ENCODE measurements around the gene JMY.

Gene JMY, protein sequence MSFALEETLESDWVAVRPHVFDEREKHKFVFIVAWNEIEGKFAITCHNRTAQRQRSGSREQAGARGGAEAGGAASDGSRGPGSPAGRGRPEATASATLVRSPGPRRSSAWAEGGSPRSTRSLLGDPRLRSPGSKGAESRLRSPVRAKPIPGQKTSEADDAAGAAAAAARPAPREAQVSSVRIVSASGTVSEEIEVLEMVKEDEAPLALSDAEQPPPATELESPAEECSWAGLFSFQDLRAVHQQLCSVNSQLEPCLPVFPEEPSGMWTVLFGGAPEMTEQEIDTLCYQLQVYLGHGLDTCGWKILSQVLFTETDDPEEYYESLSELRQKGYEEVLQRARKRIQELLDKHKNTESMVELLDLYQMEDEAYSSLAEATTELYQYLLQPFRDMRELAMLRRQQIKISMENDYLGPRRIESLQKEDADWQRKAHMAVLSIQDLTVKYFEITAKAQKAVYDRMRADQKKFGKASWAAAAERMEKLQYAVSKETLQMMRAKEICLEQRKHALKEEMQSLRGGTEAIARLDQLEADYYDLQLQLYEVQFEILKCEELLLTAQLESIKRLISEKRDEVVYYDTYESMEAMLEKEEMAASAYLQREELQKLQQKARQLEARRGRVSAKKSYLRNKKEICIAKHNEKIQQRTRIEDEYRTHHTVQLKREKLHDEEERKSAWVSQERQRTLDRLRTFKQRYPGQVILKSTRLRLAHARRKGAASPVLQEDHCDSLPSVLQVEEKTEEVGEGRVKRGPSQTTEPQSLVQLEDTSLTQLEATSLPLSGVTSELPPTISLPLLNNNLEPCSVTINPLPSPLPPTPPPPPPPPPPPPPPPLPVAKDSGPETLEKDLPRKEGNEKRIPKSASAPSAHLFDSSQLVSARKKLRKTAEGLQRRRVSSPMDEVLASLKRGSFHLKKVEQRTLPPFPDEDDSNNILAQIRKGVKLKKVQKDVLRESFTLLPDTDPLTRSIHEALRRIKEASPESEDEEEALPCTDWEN

DNA sequence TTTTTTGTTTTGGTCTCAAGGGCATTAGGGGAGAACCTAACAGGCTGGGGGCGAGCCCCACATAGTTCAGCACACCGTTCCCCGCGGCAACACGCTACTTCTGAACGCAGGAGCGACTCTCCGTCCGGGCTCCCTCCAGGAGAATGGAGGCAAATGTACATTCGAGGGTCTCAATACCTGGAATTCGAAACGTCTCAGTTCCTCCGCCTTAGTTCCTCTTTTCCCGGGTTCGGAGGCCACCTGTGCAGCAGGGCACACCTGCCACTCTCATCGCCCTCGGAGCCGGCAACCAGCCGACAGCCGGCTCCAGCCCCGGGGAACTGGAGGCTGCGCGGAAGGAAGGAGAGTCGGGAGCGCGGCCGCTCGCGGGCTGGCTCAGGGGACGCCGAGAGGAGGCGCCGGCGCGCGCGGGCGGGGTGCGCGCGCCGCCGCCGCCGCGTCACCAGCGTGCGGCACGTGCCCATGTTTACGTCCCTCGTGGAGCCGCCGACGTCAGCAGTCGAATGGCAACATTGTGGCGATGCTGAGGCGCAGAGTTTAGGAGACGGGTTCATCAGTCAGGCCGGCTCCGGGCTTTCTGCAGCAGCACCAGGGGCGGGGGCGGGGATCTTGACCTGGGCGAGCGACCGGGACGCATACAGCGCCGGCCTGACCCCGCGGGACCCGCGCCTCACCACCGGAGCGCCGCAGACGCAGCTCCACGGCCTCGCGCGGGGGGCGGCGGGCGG, at the start of gene JMY:
Gene JMY, plus strand, starts transcription at position 498 of the 728 bp plus-strand sequence. CDS start 520 bp downstream, outside the sequence.
- DNase-seq = peak; percentile 88

DNA sequence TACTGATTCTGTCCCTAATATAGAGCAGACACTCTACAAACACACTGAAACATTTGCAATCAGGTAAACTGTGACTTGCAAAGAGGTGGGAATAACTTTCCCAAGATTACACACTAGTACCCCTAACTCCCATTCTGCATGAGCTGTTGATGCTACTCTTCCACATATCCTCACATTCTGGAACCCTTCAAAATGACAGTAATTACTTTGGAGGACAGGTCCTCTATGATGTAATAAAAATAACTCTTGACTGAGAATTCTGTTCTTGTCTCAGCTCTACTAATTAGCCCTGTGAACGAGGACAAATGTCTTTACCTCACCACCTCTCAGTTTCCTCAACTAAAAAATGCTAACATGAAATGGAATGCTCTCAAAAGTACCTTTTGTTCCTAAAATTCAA, 49.5 kb upstream of the JMY start:
- DNase-seq = no peak

GRCh38 chr5:79189439-79190234, 46.3 kb upstream of the JMY start:
- no peak for DNase-seq

- no peak for DNase-seq
Measured at GRCh38 chr5:79190235-79190529, 45.7 kb upstream of the JMY start.

- no peak for DNase-seq
Measured at GRCh38 chr5:79191457-79191856, 44.5 kb upstream of the JMY start.

DNA sequence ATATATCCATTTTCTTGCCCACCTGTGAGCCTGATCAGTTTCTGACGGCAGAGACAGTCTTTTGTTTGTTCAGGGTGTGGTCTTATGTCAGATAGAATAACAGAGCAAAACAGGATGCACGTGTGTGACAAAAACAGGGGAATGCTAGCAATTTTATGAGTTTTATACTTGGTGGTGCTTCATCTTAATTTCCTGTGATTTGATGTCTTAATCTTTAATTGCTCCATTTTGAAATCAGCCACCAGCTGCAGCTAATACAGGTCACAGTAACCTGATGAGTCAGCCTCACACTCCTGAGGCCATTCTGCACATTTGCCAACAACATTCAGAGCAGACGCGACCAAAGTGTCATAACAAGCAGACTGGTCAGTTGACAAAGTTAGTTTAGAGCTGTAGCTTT, 42.3 kb upstream of the JMY start:
- DNase-seq = no peak

DNA sequence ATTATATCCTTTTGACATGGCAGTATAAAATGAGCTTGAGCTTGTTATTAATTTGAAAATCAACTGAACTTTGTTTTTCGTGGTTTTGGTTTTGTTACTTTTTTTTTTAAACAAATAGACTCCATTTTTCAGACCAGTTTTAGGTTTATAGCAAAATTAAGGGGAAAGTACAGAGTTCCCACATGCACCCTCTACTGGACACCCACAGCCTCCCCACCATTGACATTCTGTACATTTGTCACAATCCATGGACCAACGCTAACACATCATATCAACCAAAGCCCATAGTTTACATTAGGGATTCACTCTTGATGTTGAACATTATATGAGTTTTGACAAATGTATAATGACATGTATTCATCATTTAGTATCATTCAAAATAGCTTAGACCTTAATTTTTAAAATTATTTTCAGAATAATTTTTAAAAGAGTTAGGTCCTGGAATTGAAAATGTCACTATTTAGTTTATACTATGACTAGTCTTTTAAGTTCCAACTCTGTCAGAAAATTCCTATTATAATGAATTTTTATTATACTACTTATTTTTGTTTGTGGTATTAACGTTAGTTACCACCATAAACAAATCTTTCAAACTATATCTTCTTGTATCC, 35.3 kb upstream of the JMY start:
- DNase-seq = no peak

- DNase-seq = no peak
Measured at GRCh38 chr5:79201206-79201605, 34.7 kb upstream of the JMY start.

DNA sequence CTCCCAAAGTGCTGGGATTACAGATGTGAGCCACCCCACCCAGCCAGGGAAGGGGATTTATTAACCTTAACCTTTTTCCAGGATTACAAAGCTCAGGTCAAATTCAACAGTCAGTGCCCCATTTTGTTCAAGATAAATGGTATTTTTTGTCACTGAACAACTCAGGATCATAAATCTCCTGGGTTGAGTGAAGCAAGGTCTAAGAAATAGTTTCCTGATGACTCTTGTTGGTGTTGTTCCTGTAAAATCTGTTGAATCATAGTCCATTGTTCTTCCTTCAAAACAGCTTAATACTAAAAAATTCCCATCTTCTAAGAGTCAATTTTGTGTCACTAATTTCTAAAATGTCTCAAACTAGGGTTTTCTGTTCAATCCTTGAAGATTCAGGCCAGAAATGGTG, 33.9 kb upstream of the JMY start:
- no peak for DNase-seq

GRCh38 chr5:79205965-79206364, 30.0 kb upstream of the JMY start:
- no peak for DNase-seq

DNA sequence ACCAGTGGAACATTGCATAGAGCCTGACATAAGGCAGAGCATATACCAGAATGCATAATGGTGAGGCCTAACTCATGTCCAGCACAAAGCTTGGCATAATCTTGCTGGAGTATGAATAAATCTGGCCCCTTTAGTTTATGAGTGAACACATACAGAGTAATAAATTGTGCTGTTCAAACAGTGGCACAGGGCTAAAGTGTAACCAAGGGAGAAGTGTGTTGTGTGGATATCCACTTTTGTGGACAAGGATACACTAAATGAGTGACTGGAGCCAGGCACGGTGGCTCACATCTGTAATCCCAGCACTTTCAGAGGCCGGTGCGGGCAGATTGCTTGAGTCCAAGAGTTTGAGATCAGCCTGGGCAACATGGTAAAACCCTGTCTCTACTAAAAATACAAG, 29.4 kb upstream of the JMY start:
- DNase-seq = no peak

DNA sequence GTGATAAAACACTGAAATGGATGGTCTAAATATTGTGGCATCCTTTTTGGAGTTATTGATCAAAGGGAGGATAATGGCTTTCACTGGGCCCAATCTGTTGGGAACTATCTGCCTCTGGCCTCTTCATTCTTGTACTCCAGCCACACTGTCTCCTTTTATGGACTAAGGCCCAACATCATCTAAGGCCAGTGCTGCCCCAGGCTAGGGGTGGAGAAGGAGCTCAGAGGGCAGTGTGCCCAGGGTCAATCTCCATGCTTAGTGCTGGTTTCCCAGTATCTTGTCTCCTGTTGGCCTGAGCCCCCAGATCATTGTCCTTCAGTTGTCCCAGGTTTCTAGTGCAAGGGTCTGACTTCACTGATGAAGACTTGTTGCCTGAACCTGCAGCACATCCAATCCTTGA, 26.4 kb upstream of the JMY start:
- no peak for DNase-seq

DNA sequence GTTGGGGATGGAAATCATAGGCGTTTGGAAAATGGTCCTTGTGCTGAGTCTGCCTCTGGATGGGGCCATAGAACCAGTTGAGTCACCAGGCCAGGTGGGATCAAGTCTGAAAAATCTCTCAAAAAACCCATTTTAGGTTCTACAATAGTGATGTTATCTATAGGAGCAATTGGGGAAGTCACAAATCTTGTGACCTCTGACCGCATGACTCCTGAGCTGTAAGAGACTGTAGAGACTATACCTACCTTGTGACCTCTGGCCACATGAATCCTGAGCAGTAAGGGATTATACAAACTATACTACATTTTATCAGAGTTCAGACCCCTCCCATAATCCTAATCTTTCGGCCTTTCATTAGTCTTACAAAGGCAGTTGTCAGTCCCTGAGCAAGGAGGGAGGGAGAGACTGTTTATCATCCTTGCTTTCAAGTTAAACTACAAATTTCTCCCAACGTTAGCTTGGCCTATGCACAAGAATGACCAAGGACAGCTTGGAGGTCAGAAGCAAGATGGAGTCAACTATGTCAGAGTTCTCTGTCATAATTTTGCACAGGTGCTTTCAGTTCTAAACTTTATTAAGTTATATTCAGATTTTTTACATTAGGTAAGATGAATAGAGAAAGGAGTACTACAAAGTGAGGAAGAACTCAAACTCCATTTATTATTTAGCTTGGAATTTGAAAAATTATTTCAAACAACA, 11.5 kb upstream of the JMY start:
- DNase-seq = no peak

DNA sequence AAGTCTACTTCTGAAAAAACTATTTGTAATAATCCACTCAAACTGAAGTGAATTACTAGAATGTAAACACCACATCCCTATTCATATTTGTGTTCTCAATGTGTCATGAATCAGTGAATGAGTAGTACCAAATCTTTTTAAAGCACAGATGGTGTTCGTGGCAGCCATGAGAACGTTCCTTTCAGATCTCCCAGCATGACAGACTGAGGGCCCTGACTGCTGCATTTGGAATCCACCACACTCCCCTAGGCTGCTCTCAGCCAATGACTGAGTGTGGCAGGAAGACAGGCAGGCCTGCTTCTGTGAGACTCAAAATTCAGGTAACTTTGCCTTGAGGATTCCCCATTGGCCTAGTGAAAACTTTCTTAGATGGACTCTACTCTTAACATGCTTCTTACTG, 10.9 kb upstream of the JMY start:
- DNase-seq = no peak

GRCh38 chr5:79225441-79225840, 10.5 kb upstream of the JMY start:
- DNase-seq = no peak

- no peak for DNase-seq
Measured at GRCh38 chr5:79227484-79228025, 8.4 kb upstream of the JMY start.

DNA sequence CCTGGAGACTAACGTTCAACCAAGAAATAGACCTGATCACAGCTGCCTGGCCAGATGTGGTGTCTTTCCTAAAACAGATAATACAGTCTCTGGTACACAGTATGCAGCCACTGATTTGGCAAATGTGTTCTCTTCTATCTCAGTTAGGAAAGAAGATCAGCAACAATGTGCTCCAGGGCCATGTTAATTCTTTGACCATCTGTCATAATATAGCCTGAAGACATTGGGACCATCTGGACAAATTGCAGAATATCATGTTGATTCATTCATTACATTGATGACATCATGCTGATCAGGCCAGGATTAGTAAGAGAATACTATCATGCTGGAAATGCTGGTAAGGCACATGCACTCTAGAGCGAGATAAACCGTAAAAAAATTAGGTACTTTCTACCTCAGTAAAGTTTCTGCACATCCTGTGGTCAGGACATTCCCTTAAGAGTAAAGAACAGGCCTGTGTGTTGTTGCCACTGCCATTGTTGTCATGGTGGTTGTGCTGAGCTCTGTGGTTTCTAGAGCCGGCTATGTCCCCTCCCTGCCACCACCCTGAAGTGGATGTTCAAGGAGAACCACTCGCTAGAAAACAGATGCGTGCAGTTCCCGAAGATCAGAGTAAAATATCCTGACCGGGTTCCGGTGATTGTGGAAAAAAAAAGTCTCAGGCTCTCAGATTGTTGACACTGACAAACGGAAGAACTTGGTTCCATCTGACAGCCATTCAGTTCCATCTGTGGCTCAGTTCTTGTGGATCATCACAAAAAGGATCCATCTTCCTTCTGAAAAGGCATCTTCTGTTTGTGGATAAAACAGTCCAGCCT, 6.4 kb upstream of the JMY start:
- DNase-seq = no peak

GRCh38 chr5:79235261-79235633, 684 bp upstream of the JMY start:
- no peak for DNase-seq

DNA sequence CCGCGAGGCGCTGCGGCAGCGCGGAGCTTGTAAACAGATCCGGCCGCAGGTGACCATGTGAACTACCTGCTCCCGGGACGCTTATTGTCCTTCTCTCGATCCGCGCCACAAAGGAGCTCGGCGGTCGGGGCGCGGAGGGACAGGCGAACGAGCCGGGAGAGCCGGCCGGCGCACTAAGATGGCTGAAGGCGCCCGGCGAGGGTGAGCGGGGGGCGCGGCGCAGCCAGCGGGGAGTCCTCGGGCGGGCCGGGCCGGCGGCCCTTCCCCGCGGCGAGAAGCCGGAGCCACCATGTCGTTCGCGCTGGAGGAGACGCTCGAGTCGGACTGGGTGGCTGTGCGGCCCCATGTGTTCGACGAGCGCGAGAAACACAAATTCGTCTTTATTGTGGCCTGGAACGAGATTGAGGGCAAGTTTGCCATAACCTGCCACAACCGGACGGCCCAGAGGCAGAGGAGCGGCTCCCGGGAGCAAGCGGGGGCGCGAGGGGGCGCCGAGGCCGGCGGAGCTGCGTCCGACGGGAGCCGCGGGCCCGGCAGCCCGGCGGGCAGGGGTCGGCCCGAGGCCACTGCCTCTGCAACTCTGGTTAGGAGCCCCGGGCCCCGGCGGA, 535 bp downstream of the JMY start:
- DNase-seq = peak; percentile 66

All from right forelimb (tissue), 1 donor.